Middle frontal gyrus (tissue), 1 donor: ENCODE measurements around the gene AFG3L2.
A peak's percentile ranks its signal among the peaks of the same experiment; 100 is the strongest.
"Not testable (repeated sequence)": the region's sequence is repeated elsewhere in the genome, so short reads cannot be mapped to it uniquely, and the experiment has no call there.

Experiments used
- DNase-seq: peaks from one replicate; pipeline ENCODE4 v3.0.0-alpha.2; 2015; ENCODE audit warnings: low spot score; ENCODE audit errors: extremely low spot score

The AFG3L2 gene

GRCh38 chr18:12376754-12377555 lies at the start of gene AFG3L2:
TSS of gene AFG3L2 (minus strand) at chr18:12377227. CDS start at chr18:12377082, 145 bp downstream.
- peak; percentile 95 for DNase-seq

GRCh38 chr18:12424252-12424651 lies 47.2 kb upstream of the AFG3L2 start:
- DNase-seq: no peak

- no peak for DNase-seq
These were observed 46.8 kb upstream of the AFG3L2 start for GRCh38 chr18:12423820-12424219.

- no peak for DNase-seq
These were observed 46.4 kb upstream of the AFG3L2 start for GRCh38 chr18:12423393-12423792.

GRCh38 chr18:12422936-12423335 lies 45.9 kb upstream of the AFG3L2 start:
- DNase-seq: no peak

GRCh38 chr18:12421732-12422131 lies 44.7 kb upstream of the AFG3L2 start:
- no peak for DNase-seq

- no peak for DNase-seq
These were observed 43.9 kb upstream of the AFG3L2 start for GRCh38 chr18:12420821-12421421.

GRCh38 chr18:12417687-12418086 lies 40.7 kb upstream of the AFG3L2 start:
- DNase-seq: no peak

GRCh38 chr18:12416098-12416729 lies 39.2 kb upstream of the AFG3L2 start:
- DNase-seq: no peak

- DNase-seq: no peak
These were observed 34.4 kb upstream of the AFG3L2 start for GRCh38 chr18:12411456-12411855.

GRCh38 chr18:12410747-12411146 lies 33.7 kb upstream of the AFG3L2 start:
- DNase-seq: not testable (repeated sequence)

GRCh38 chr18:12410081-12410481 lies 33.1 kb upstream of the AFG3L2 start:
- DNase-seq: no peak

GRCh38 chr18:12409469-12409868 lies 32.4 kb upstream of the AFG3L2 start:
- no peak for DNase-seq

GRCh38 chr18:12408247-12408869 lies 31.3 kb upstream of the AFG3L2 start:
- peak; percentile 16 for DNase-seq

- DNase-seq: no peak
These were observed 29.5 kb upstream of the AFG3L2 start for GRCh38 chr18:12406371-12407111.

- DNase-seq: no peak
These were observed 28.0 kb upstream of the AFG3L2 start for GRCh38 chr18:12405066-12405465.

- DNase-seq: no peak
These were observed 26.8 kb upstream of the AFG3L2 start for GRCh38 chr18:12403601-12404506.

- DNase-seq: no peak
These were observed 24.9 kb upstream of the AFG3L2 start for GRCh38 chr18:12401881-12402280.

GRCh38 chr18:12399231-12399630 lies 22.2 kb upstream of the AFG3L2 start:
- no peak for DNase-seq

- DNase-seq: no peak
These were observed 21.6 kb upstream of the AFG3L2 start for GRCh38 chr18:12398625-12399024.
